HT1080 (cell line): Measurements from ENCODE around the gene SOX5. TPM values are rescaled to one million over a fixed set of nuclear protein-coding genes. Genes with fewer than 3 reads are reported as not detected.
"Not testable (repeated sequence)": the region's sequence is repeated elsewhere in the genome, so short reads cannot be mapped to it uniquely, and the experiment has no call there.

Source experiments
- DNase-seq: peaks from one replicate; pipeline ENCODE4 v3.0.0-alpha.2; 2015; ENCODE audit warnings: low read depth
- total RNA-seq: library from RNA; depleted of rRNA; stranded (reverse); fragments of >200 nt; shearing (Covaris generic); gene quantifications from 2 replicates; pipeline ENCODE4 v1.2.3, GENCODE V29; 2014

Gene SOX5
- total RNA-seq, 1 experiment from 2014 or later = 0.05 TPM

- DNase-seq = no peak
Observed at GRCh38 chr12:23758608-23759007, 190.9 kb downstream of the SOX5 start.

- DNase-seq = no peak
Observed at GRCh38 chr12:23757541-23757962, 191.9 kb downstream of the SOX5 start.

GRCh38 chr12:23756416-23756815 lies 193.1 kb downstream of the SOX5 start:
- no peak for DNase-seq

- no peak for DNase-seq
Observed at GRCh38 chr12:23753628-23754365, 195.7 kb downstream of the SOX5 start.

GRCh38 chr12:23752245-23752644 lies 197.2 kb downstream of the SOX5 start:
- no peak for DNase-seq

GRCh38 chr12:23751641-23752040 lies 197.8 kb downstream of the SOX5 start:
- no peak for DNase-seq

- DNase-seq = no peak
Observed at GRCh38 chr12:23750923-23751322, 198.5 kb downstream of the SOX5 start.

- no peak for DNase-seq
Observed at GRCh38 chr12:23744696-23745095, 204.8 kb downstream of the SOX5 start.

- no peak for DNase-seq
Observed at GRCh38 chr12:23742574-23742973, 206.9 kb downstream of the SOX5 start.

GRCh38 chr12:23731493-23731892 lies 218.0 kb downstream of the SOX5 start:
- DNase-seq = no peak

GRCh38 chr12:23731035-23731434 lies 218.4 kb downstream of the SOX5 start:
- no peak for DNase-seq

GRCh38 chr12:23729359-23729758 lies 220.1 kb downstream of the SOX5 start:
- peak; percentile 1 for DNase-seq

GRCh38 chr12:23726646-23727045 lies 222.8 kb downstream of the SOX5 start:
- DNase-seq = no peak

GRCh38 chr12:23722655-23723054 lies 226.8 kb downstream of the SOX5 start:
- DNase-seq = no peak

GRCh38 chr12:23721268-23721667 lies 228.2 kb downstream of the SOX5 start:
- no peak for DNase-seq

- no peak for DNase-seq
Observed at GRCh38 chr12:23719493-23719892, 230.0 kb downstream of the SOX5 start.

GRCh38 chr12:23710361-23710760 lies 239.1 kb downstream of the SOX5 start:
- not testable (repeated sequence) for DNase-seq

GRCh38 chr12:23708185-23708837 lies 241.2 kb downstream of the SOX5 start:
- no peak for DNase-seq

- peak; percentile 1 for DNase-seq
Observed at GRCh38 chr12:23707270-23707669, 242.2 kb downstream of the SOX5 start.

GRCh38 chr12:23704992-23705943 lies 244.2 kb downstream of the SOX5 start:
- DNase-seq = no peak

GRCh38 chr12:23703051-23703450 lies 246.4 kb downstream of the SOX5 start:
- DNase-seq = no peak

- no peak for DNase-seq
Observed at GRCh38 chr12:23699031-23699430, 250.4 kb downstream of the SOX5 start.
